T-cell (primary cell): ENCODE results near the gene NR2C1. TPM values are rescaled to one million over a fixed set of nuclear protein-coding genes. Genes with fewer than 3 reads are reported as not detected.

ENCODE experiments used
- ATAC-seq, 4 experiments: fragments of 200-7000 bp in 3 of 4; fragments of 150-1000 bp in 1 of 4; cut with Tn5 transposase; replicated peaks in 1 of 4; 1 replicate in 3 of 4; 2 replicates in 1 of 4; pipeline ENCODE4 v1.10.0; 2021; ENCODE audit warnings: moderate library complexity in 3 of 4, mild to moderate bottlenecking in 2 of 4, moderate number of reproducible peaks in 1 of 4
- CTCF ChIA-PET, 2 donors: fragments of 300-600 bp; sonication (Branson Sonifier 250); formaldehyde crosslinking; loops; one replicate each; lab custom pipeline; 2022; ENCODE audit warnings: antibody characterized with exemption in 2 of 2; lab: Charles Lee
- POLR2A ChIA-PET, 2 donors: fragments of 300-600 bp; sonication (Branson Sonifier 250); formaldehyde crosslinking; loops; one replicate each; lab custom pipeline; 2022; ENCODE audit warnings: antibody characterized with exemption in 2 of 2; lab: Charles Lee
- DNase-seq, 35 experiments: peaks; one replicate each; pipeline versions ENCODE4 v3.0.0 to v3.0.0-alpha.2; 2013 to 2023
- H3K27ac ChIP-seq: one replicate; pipeline ENCODE4 v1.5.1; 2013; ENCODE audit warnings: low read length
- H3K27me3 ChIP-seq, 2 experiments: replicated peaks in 1 of 2; 1 replicate in 1 of 2; 2 replicates in 1 of 2; pipeline versions ENCODE4 v1.6.1 to v1.7.0; 2013; ENCODE audit warnings: low read length in 1 of 2, mixed read lengths in 1 of 2; ENCODE audit not compliant: control insufficient read depth in 2 of 2, insufficient read depth in 2 of 2; ENCODE audit errors: extremely low read depth in 1 of 2
- H3K36me3 ChIP-seq, 2 donors: 1 replicate in 1 of 2; 2 replicates in 1 of 2; pipeline versions ENCODE4 v1.6.1 to v1.7.0; 2013; ENCODE audit warnings: low read length in 1 of 2; ENCODE audit not compliant: control insufficient read depth in 2 of 2, insufficient read depth in 1 of 2; ENCODE audit errors: extremely low read depth in 1 of 2
- H3K4me1 ChIP-seq, 2 experiments: 1 replicate in 1 of 2; 2 replicates in 1 of 2; pipeline versions ENCODE4 v1.6.1 to v1.7.0; 2013; ENCODE audit warnings: low read length in 2 of 2, mixed read lengths in 1 of 2; ENCODE audit not compliant: insufficient read depth in 2 of 2, control insufficient read depth in 1 of 2; ENCODE audit errors: extremely low read depth in 1 of 2
- H3K4me3 ChIP-seq, 2 donors: 1 replicate in 1 of 2; 2 replicates in 1 of 2; pipeline versions ENCODE4 v1.5.1 to v1.7.0; 2013; ENCODE audit warnings: mild to moderate bottlenecking in 2 of 2, low read length in 1 of 2, moderate library complexity in 1 of 2; ENCODE audit not compliant: control insufficient read depth in 1 of 2; ENCODE audit errors: extremely low read depth in 1 of 2
- H3K9me3 ChIP-seq: 2 replicates; pipeline ENCODE4 v1.7.0; 2013
- H3K27ac Mint-ChIP-seq, 2 donors: one replicate each; pipeline ENCODE4 v1.8.0; 2020 to 2021; ENCODE audit warnings: mild to moderate bottlenecking in 2 of 2, mixed read lengths in 2 of 2
- H3K27me3 Mint-ChIP-seq, 2 donors: one replicate each; pipeline ENCODE4 v1.8.0; 2021 to 2022; ENCODE audit warnings: mixed read lengths in 2 of 2
- H3K36me3 Mint-ChIP-seq: one replicate; pipeline ENCODE4 v1.8.0; 2021; ENCODE audit warnings: mixed read lengths
- H3K4me1 Mint-ChIP-seq, 3 donors: one replicate each; pipeline ENCODE4 v1.8.0; 2020 to 2022; ENCODE audit warnings: mixed read lengths in 3 of 3, mild to moderate bottlenecking in 1 of 3
- H3K4me3 Mint-ChIP-seq, 3 donors: one replicate each; pipeline ENCODE4 v1.8.0; 2020 to 2022; ENCODE audit warnings: mild to moderate bottlenecking in 3 of 3, mixed read lengths in 3 of 3, moderate library complexity in 3 of 3
- H3K9me3 Mint-ChIP-seq, 3 donors: one replicate each; pipeline ENCODE4 v1.8.0; 2020 to 2022; ENCODE audit warnings: mixed read lengths in 3 of 3
- WGBS: methylation state at CpG from one replicate; pipeline ENCODE4 v1.1.5; 2013; ENCODE audit warnings: missing lambda C conversion rate; ENCODE audit not compliant: insufficient coverage; 5-methylcytosine and 5-hydroxymethylcytosine counted together
- total RNA-seq, 35 experiments: library from RNA in 6 of 35; stranded (reverse) in 6 of 35; fragments of 120-200 nt in 1 of 35; gene quantifications; one replicate each; pipeline versions ENCODE4 v1.2.1 to v1.2.4 and lab custom pipeline; 2013 to 2026

Gene NR2C1
- total RNA-seq, 5 donors from 2014 or later (not counting 1 experiment from before 2014, with no cell fraction given) = 35.3 to 47.2 (median 39.6) TPM

- Histone ChIP-seq H3K4me3 (peak within 1 kb of the TSS; percentile 89), H3K36me3 (peaks cover 0 to 9% of the 10 kb centered on the region in 2 donors), H3K27ac (peak within 1 kb of the TSS; percentile 87), H3K27me3 (no peaks in the 10 kb centered on the region), H3K4me1 (peaks cover 26% of the 10 kb centered on the region in 2 experiments), H3K9me3 (no peaks in the 10 kb centered on the region)
- Mint-ChIP-seq H3K4me3 (peak within 1 kb of the TSS; percentile 87 to 95 (median 91)), H3K9me3 (peaks cover 7 to 10% (median 8%) of the 10 kb centered on the region in 3 donors), H3K27me3 (no peaks in the 10 kb centered on the region), H3K36me3 (peaks cover 27% of the 10 kb centered on the region), H3K27ac (peak within 1 kb of the TSS; percentile 93 to 94), H3K4me1 (peaks cover 59 to 67% (median 66%) of the 10 kb centered on the region in 3 donors)
- ChIA-PET POLR2A (interaction anchor here (0.5 to 1.4 kb wide), 5 partner anchors 13 to 683 kb away, joined by 3 to 19 read pairs (median 3); partner anchors contain the start of genes FGD6 (in 1 of the 2) and VEZT (in 1 of the 2)), CTCF (interaction anchor here (0.5 to 1.3 kb wide), 6 partner anchors 13 to 939 kb away, joined by 3 to 4 read pairs (median 3); partner anchors contain the start of gene NR2C1 (in 1 of the 2))
- ATAC-seq = peak; percentile 98 to 100 (median 100)
- peak; percentile 89 to 97 (median 93) for DNase-seq
- WGBS = under 1% methylated on average over 29 of the region's 34 CpGs
These were observed 70.1 kb downstream of the NR2C1 start, which contains the start of gene NDUFA12 for GRCh38 chr12:95003213-95003920. Gene NDUFA12 (minus strand): TSS chr12:95003697. CDS start chr12:95003680, 17 bp downstream.

GRCh38 chr12:95002754-95003153 is 70.7 kb downstream of the NR2C1 start:
- no peaks in the 10 kb centered on the region for H3K27me3 ChIP-seq
- H3K27ac ChIP-seq = peak overlapping the region; percentile 87
- Mint-ChIP-seq H3K4me3 (peak overlapping the region; percentile 87 to 95 (median 91)), H3K27ac (peak overlapping the region; percentile 93 to 94), H3K4me1 (peaks cover 65 to 73% (median 72%) of the 10 kb centered on the region in 3 donors), H3K9me3 (peaks cover 7 to 10% (median 8%) of the 10 kb centered on the region in 3 donors), H3K36me3 (peaks cover 31% of the 10 kb centered on the region), H3K27me3 (no peaks in the 10 kb centered on the region)
- peak overlapping the region; percentile 89 for H3K4me3 ChIP-seq
- WGBS = no CpG with 5 or more reads among the region's 3 CpGs
- no peak for ATAC-seq
- ChIA-PET CTCF (interaction anchor here (1.3 kb wide), 2 partner anchors 14 to 70 kb away, joined by 4 read pairs; partner anchors contain the start of gene NR2C1 (in 1 of the 2)), POLR2A (interaction anchor here (1.2 to 1.4 kb wide), 2 partner anchors 13 to 215 kb away, joined by 3 to 19 read pairs; partner anchors contain the start of genes FGD6 (in 1 of the 2) and VEZT (in 1 of the 2))
- H3K36me3 ChIP-seq = peaks cover 0 to 9% of the 10 kb centered on the region in 2 donors
- DNase-seq = no peak
- H3K4me1 ChIP-seq = peaks cover 26% of the 10 kb centered on the region in 2 experiments
- no peaks in the 10 kb centered on the region for H3K9me3 ChIP-seq

GRCh38 chr12:94998326-94998725 is 75.1 kb downstream of the NR2C1 start:
- no peak overlapping the region for H3K4me3 ChIP-seq
- H3K4me1 Mint-ChIP-seq = peaks cover 51 to 64% (median 59%) of the 10 kb centered on the region in 3 donors

GRCh38 chr12:94997726-94998125 is 75.7 kb downstream of the NR2C1 start:
- ATAC-seq (no peak), DNase-seq (no peak)
- Mint-ChIP-seq H3K9me3 (no peaks in the 10 kb centered on the region), H3K4me3 (peak overlapping the region in 1 of 3 donors; percentile 58), H3K27ac (no peak overlapping the region), H3K4me1 (peaks cover 48 to 59% (median 53%) of the 10 kb centered on the region in 3 donors), H3K36me3 (peaks cover 34% of the 10 kb centered on the region), H3K27me3 (no peaks in the 10 kb centered on the region)
- Histone ChIP-seq H3K27me3 (no peaks in the 10 kb centered on the region), H3K4me3 (no peak overlapping the region), H3K36me3 (peaks cover 0 to 30% of the 10 kb centered on the region in 2 donors), H3K4me1 (peaks cover 16 to 19% of the 10 kb centered on the region in 2 experiments), H3K27ac (no peak overlapping the region), H3K9me3 (no peaks in the 10 kb centered on the region)
- ChIA-PET POLR2A (no interaction called here), CTCF (no interaction called here)

More at GRCh38 chr12:94998326-94998725, 75.1 kb downstream of the NR2C1 start:
- Histone ChIP-seq H3K9me3 (no peaks in the 10 kb centered on the region), H3K36me3 (peaks cover 0 to 28% of the 10 kb centered on the region in 2 donors), H3K27ac (no peak overlapping the region), H3K4me1 (peaks cover 16 to 20% of the 10 kb centered on the region in 2 experiments), H3K27me3 (no peaks in the 10 kb centered on the region)
- peak overlapping the region in 1 of 2 donors; percentile 11 for H3K27ac Mint-ChIP-seq
- CTCF ChIA-PET = no interaction called here
- no peaks in the 10 kb centered on the region for H3K9me3 Mint-ChIP-seq
- no peak for ATAC-seq
- H3K4me3 Mint-ChIP-seq = peak overlapping the region in 2 of 3 donors; percentile 49 to 58
- H3K36me3 Mint-ChIP-seq = peaks cover 33% of the 10 kb centered on the region
- no peak for DNase-seq
- no CpG with 5 or more reads among the region's 4 CpGs for WGBS
- POLR2A ChIA-PET = no interaction called here
- no peaks in the 10 kb centered on the region for H3K27me3 Mint-ChIP-seq

- H3K4me1 ChIP-seq = peaks cover 13 to 14% of the 10 kb centered on the region in 2 experiments
- H3K27me3 ChIP-seq = no peaks in the 10 kb centered on the region
- Mint-ChIP-seq H3K4me1 (peaks cover 50 to 60% (median 55%) of the 10 kb centered on the region in 3 donors), H3K27ac (no peak overlapping the region), H3K27me3 (no peaks in the 10 kb centered on the region), H3K4me3 (no peak overlapping the region), H3K36me3 (peaks cover 39% of the 10 kb centered on the region), H3K9me3 (no peaks in the 10 kb centered on the region)
- ChIA-PET CTCF (no interaction called here), POLR2A (no interaction called here)
- no peak overlapping the region for H3K27ac ChIP-seq
- H3K9me3 ChIP-seq = no peaks in the 10 kb centered on the region
- DNase-seq = no peak
- H3K4me3 ChIP-seq = no peak overlapping the region
- ATAC-seq = no peak
- peaks cover 0 to 36% of the 10 kb centered on the region in 2 donors for H3K36me3 ChIP-seq
- WGBS = no CpG with 5 or more reads among the region's 6 CpGs
These were observed 76.4 kb downstream of the NR2C1 start for GRCh38 chr12:94997061-94997460.

GRCh38 chr12:94994312-94994711 is 79.1 kb downstream of the NR2C1 start:
- ChIA-PET CTCF (interaction anchor here (0.6 to 1.1 kb wide), 2 partner anchors 28 to 55 kb away, joined by 3 read pairs; no protein-coding TSS in a partner anchor), POLR2A (no interaction called here)
- no peak for ATAC-seq
- H3K27ac Mint-ChIP-seq = peak overlapping the region in 1 of 2 donors; percentile 58
- Histone ChIP-seq H3K27ac (no peak overlapping the region), H3K27me3 (no peaks in the 10 kb centered on the region), H3K4me1 (peaks cover 12 to 15% of the 10 kb centered on the region in 2 experiments), H3K9me3 (no peaks in the 10 kb centered on the region), H3K36me3 (peaks cover 0 to 28% of the 10 kb centered on the region in 2 donors), H3K4me3 (no peak overlapping the region)
- WGBS = 67% methylated on average over 1 of the region's 2 CpGs
- H3K4me3 Mint-ChIP-seq = no peak overlapping the region
- DNase-seq = no peak
- no peaks in the 10 kb centered on the region for H3K27me3 Mint-ChIP-seq
- no peaks in the 10 kb centered on the region for H3K9me3 Mint-ChIP-seq
- peaks cover 43% of the 10 kb centered on the region for H3K36me3 Mint-ChIP-seq
- H3K4me1 Mint-ChIP-seq = peaks cover 47 to 55% (median 48%) of the 10 kb centered on the region in 3 donors
